AG04449 (cell line): ENCODE data around the gene CPNE6.

ENCODE experiments used
- CTCF ChIA-PET: fragments of 350-600 bp; formaldehyde crosslinking; extraction: SDS; loops from one replicate; lab custom pipeline; 2021; ENCODE audit warnings: antibody characterized with exemption; lab: Yijun Ruan, JAX
- POLR2A ChIA-PET: fragments of 400-600, 350-600 bp; formaldehyde crosslinking; extraction: SDS; loops from one replicate; lab custom pipeline; 2020; ENCODE audit warnings: antibody characterized with exemption, inconsistent platforms; lab: Yijun Ruan, JAX
- DNase-seq: peaks from one replicate; pipeline ENCODE4 v3.0.0-alpha.2; 2010; ENCODE audit warnings: low read depth, low spot score
- H3K4me3 ChIP-seq: 2 replicates; pipeline ENCODE4 v1.5.1; 2011; ENCODE audit warnings: low read depth, mild to moderate bottlenecking, control low read depth, low read length
- TF ChIP-seq, protein P1 (sequence below): IDR thresholded peaks from one replicate; pipeline ENCODE4 v1.5.1; 2011; ENCODE audit warnings: mild to moderate bottlenecking, moderate library complexity, low read length, control low read depth, inconsistent platforms; ENCODE audit not compliant: insufficient read depth; ENCODE audit errors: missing control alignments

Gene CPNE6

DNA sequence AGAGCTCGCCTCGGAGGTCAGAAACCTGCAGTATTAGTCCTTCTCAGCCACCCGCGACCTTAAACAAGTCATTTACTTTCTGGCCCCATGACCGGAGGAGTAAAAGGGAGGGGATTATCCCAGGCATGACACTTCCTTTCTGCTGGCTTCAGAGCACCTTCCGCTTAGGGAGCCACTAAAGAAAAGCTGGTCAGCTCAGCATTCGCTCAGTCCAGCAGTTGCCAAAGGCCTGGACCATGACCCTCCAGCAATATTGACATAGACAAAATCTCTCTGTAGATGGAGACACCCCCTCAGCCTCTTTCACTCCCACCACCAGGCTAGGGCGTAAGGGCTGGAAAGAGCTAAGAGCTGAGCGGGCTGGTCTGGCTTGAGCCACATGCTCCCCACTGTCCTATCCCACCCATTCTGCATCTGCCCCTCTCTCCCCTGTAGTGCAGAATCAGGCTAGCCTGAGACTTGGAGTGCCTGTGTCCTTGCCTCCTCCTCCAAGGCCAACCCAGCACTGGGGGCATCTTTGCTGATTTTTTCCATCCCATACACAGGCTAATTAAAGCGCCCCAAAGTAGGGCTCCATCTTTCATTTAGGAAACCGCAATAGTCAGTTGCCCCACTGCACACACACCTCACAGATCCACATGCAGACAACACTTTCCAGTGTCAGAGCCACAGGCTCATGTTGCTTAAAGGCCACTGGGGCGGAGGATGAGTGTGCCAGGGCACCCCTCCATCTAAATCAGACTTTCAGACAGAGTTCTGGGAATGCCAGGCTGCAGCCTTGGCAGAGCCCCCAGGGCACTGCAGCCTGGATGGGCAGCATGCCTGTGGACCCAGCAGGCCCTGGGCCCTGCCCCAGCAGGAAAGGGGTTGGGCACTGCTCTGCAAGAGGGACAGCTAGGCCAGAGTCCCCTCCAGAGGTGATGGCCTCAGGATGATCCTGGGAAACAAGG, 4.0 kb upstream of the CPNE6 start:
- H3K4me3 ChIP-seq: no peak overlapping the region
- TF ChIP-seq, protein P1, sequence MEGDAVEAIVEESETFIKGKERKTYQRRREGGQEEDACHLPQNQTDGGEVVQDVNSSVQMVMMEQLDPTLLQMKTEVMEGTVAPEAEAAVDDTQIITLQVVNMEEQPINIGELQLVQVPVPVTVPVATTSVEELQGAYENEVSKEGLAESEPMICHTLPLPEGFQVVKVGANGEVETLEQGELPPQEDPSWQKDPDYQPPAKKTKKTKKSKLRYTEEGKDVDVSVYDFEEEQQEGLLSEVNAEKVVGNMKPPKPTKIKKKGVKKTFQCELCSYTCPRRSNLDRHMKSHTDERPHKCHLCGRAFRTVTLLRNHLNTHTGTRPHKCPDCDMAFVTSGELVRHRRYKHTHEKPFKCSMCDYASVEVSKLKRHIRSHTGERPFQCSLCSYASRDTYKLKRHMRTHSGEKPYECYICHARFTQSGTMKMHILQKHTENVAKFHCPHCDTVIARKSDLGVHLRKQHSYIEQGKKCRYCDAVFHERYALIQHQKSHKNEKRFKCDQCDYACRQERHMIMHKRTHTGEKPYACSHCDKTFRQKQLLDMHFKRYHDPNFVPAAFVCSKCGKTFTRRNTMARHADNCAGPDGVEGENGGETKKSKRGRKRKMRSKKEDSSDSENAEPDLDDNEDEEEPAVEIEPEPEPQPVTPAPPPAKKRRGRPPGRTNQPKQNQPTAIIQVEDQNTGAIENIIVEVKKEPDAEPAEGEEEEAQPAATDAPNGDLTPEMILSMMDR: no peak
- CTCF ChIA-PET: interaction anchor here (4.8 to 14.5 kb wide), 5 partner anchors 11 to 40 kb away, joined by 34 to 536 read pairs (median 66); partner anchors contain the start of gene PCK2
- POLR2A ChIA-PET: interaction anchor here (0.6 kb wide), 1 partner anchor 79 kb away, joined by 3 read pairs; no protein-coding TSS in a partner anchor
- DNase-seq: no peak

DNA sequence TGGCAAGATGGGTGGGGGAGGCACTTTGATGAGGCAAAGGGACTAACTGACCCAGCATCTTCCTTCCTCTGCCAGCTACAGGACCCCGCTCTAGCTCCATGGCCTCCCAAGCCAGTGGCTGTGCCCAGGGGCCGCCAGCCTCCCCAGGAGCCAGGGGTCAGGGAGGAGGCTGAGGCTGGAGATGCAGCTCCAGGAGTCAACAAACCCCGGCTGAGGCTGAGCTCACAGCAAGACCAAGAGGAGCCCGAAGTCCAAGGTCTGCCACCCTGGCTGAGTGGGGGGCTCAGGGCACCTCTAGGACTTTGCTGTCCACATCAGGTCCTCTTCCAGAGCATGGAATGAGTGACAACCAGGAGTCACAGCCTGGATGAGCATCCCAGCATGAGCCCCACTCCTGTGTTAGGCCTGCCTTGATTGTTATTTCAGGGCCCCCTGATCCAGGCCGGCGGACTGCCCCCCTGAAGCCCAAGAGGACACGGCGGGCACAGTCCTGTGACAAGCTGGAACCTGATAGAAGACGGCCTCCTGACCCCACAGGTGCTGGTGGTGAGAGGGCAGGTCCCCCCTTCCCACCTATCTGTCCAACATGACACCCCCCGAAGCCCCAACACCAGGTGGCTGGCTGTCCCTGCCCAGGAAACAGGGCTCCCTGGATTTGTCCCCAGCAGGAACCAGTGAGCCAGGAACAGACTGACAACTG, 2.5 kb upstream of the CPNE6 start:
- ChIA-PET CTCF (interaction anchor here (1.1 to 6.6 kb wide), 4 partner anchors 11 to 40 kb away, joined by 3 to 66 read pairs (median 19); no protein-coding TSS in a partner anchor), POLR2A (no interaction called here)
- DNase-seq: no peak
- no peak overlapping the region for H3K4me3 ChIP-seq
- TF ChIP-seq, protein P1: no peak

DNA sequence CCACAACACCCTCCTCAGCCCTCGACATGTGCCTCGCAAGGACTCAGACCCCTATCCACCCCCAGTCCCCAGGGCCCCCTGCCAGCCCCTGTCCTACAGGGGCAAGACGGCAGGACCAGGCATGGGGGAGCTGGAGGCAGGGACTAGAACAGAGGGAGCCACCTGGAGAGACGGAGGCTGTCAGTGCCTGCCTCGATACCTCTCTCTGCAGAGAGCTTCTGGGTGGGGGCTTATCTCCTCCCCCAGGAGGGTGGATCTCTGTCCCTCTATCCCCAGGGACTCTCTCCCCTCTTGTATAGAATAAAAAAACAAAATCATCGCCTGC, 2.0 kb upstream of the CPNE6 start:
- DNase-seq: no peak
- ChIA-PET CTCF (interaction anchor here (1.1 to 6.6 kb wide), 3 partner anchors 13 to 39 kb away, joined by 3 to 66 read pairs (median 34); no protein-coding TSS in a partner anchor), POLR2A (no interaction called here)
- no peak overlapping the region for H3K4me3 ChIP-seq
- TF ChIP-seq, protein P1: no peak

DNA sequence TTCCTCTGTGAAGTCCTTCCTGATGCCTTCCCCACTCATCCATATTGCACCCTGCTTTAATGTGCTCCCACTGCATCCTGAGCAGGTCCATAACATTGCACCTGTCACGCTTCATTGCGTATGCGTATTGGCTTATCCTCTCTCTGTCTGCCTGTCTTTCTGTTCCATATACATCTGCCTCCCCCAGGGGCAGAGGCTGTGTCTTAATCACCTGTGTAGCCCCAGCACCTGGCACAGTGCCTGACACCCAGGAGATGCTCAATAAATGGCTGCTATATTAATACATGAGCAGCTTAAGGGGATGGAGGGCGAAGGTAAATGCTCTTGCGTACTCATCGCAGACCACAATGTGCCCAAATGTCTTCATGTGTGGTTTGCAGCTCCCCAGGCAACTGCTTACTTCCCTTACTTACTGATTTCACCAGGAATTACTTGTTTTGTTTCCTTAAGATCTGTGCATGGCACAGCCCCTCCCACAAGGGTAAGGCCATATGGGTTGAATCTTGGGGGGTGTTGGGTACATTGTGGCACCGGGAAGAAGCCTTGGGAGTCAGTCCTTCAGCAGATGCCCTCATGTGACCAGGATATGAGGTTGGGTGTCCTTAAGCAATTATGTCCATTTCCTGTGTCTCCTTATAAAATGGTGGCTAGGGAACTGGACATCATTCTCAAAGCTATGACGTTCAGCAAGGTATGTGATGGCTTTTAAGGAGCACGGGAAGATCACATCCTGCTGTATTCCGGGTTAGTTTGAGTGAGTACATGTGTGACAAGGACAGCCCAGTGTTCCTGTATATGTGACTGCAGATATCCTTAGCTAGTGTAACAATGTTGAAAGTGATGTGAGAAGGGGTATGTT, 848 bp upstream of the CPNE6 start:
- POLR2A ChIA-PET: no interaction called here
- H3K4me3 ChIP-seq: no peak overlapping the region
- TF ChIP-seq, protein P1: no peak
- CTCF ChIA-PET: interaction anchor here (0.7 to 6.6 kb wide), 8 partner anchors 10 to 227 kb away, joined by 3 to 66 read pairs (median 4); no protein-coding TSS in a partner anchor
- no peak for DNase-seq

DNA sequence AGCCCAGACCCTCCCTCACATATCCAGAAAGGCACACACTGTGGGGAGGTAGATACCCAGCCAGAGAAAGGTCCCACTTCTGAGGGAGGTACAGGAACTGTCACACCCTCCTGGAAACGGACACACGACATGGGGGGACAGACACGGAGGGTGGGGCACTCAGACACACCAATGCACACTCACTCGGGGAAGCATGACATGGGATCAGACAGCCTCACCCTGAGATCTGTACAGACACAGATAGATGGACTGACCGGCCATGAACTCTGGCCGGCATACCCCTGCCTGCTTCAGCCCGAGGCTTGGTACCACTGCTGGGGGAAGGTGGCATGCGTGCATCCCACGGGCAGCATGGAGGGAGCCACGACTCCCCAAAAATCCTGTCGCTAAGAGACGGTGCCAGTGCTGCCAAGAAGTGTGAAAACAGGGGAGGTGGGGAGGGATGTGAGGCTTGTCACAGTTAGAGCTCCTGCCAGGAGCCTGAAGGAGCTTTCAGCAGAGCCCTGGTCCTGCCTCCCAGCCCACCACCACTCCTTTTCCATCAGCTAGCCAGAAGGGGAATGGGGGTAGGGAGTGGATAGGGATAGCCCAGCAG, 571 bp downstream of the CPNE6 start:
- no peak for DNase-seq
- POLR2A ChIA-PET: no interaction called here
- no peak overlapping the region for H3K4me3 ChIP-seq
- TF ChIP-seq, protein P1: no peak
- CTCF ChIA-PET: interaction anchor here (1.5 to 6.6 kb wide), 3 partner anchors 11 to 19 kb away, joined by 5 to 66 read pairs (median 34); no protein-coding TSS in a partner anchor
